CD4-positive, alpha-beta T cell (primary cell): ENCODE measurements around the gene LRRC30. TPM values are rescaled to one million over a fixed set of nuclear protein-coding genes. Genes with fewer than 3 reads are reported as not detected.

Source experiments
- ATAC-seq: fragments of 200-7000 bp; cut with Tn5 transposase; one replicate; pipeline ENCODE4 v1.10.0; 2022; ENCODE audit warnings: mild to moderate bottlenecking; ENCODE audit not compliant: poor library complexity
- CTCF ChIA-PET: fragments of 350-600 bp; sonication (Branson Sonifier 250); formaldehyde crosslinking; loops from one replicate; lab custom pipeline; 2021; ENCODE audit warnings: antibody characterized with exemption, inconsistent platforms; lab: Charles Lee
- POLR2A ChIA-PET: fragments of 350-600 bp; sonication (Branson Sonifier 250); formaldehyde crosslinking; loops from one replicate; lab custom pipeline; 2021; ENCODE audit warnings: antibody characterized with exemption, inconsistent platforms; lab: Charles Lee
- DNase-seq, 14 experiments: peaks; one replicate each; pipeline ENCODE4 v3.0.0-alpha.2; 2013 to 2020; ENCODE audit warnings: mixed read lengths in 2 of 14
- H3K27ac ChIP-seq, 2 donors: one replicate each; pipeline versions ENCODE4 v1.5.1 to v1.7.0; 2013; ENCODE audit warnings: low read length in 2 of 2, low read depth in 1 of 2, mild to moderate bottlenecking in 1 of 2
- H3K27me3 ChIP-seq, 2 experiments: 1 replicate in 1 of 2; 2 replicates in 1 of 2; pipeline versions ENCODE4 v1.6.1 to v1.7.0; 2013; ENCODE audit warnings: low read length in 2 of 2, control low read depth in 1 of 2, mild to moderate bottlenecking in 1 of 2, moderate library complexity in 1 of 2; ENCODE audit not compliant: insufficient read depth in 2 of 2, control insufficient read depth in 1 of 2
- H3K36me3 ChIP-seq: one replicate; pipeline ENCODE4 v1.6.1; 2013; ENCODE audit warnings: low read length, control low read depth; ENCODE audit not compliant: insufficient read depth
- H3K4me1 ChIP-seq: one replicate; pipeline ENCODE4 v1.6.1; 2013; ENCODE audit warnings: low read length, control low read depth; ENCODE audit not compliant: insufficient read depth
- H3K4me3 ChIP-seq: one replicate; pipeline ENCODE4 v1.5.1; 2013; ENCODE audit warnings: mild to moderate bottlenecking, low read length, moderate library complexity
- H3K9me3 ChIP-seq, 2 experiments: 1 replicate in 1 of 2; 2 replicates in 1 of 2; pipeline versions ENCODE4 v1.6.1 to v1.7.0; 2013; ENCODE audit warnings: low read length in 2 of 2, mild to moderate bottlenecking in 2 of 2, control low read depth in 1 of 2, moderate library complexity in 1 of 2; ENCODE audit not compliant: control insufficient read depth in 1 of 2, insufficient read depth in 1 of 2
- H3K27ac Mint-ChIP-seq: one replicate; pipeline ENCODE4 v1.8.0; 2020; ENCODE audit warnings: mixed read lengths
- H3K27me3 Mint-ChIP-seq: one replicate; pipeline ENCODE4 v1.8.0; 2021; ENCODE audit warnings: mixed read lengths
- H3K36me3 Mint-ChIP-seq: one replicate; pipeline ENCODE4 v1.8.0; 2021; ENCODE audit warnings: low read depth, mixed read lengths
- H3K4me1 Mint-ChIP-seq: one replicate; pipeline ENCODE4 v1.8.0; 2021; ENCODE audit warnings: low read depth, mixed read lengths
- H3K4me3 Mint-ChIP-seq: one replicate; pipeline ENCODE4 v1.8.0; 2020; ENCODE audit warnings: mild to moderate bottlenecking, mixed read lengths
- H3K9me3 Mint-ChIP-seq: one replicate; pipeline ENCODE4 v1.8.0; 2020; ENCODE audit warnings: mixed read lengths
- intact Hi-C, 2 experiments: fragments of 100-400 bp; cut with DNase I in 1 of 2; cut with micrococcal nuclease in 1 of 2; formaldehyde crosslinking; loops; one replicate each; pipeline versions ENCODE4 v1.15.1 to v1.9.0; 2023 to 2025; cut with DNase I, micrococcal nuclease
- total RNA-seq, 174 experiments: library from RNA in 2 of 174; stranded (reverse) in 2 of 174; gene quantifications; one replicate each; pipeline ENCODE4 v1.2.3 and lab custom pipeline; 2021 to 2026
- TF ChIP-seq, protein P1 (sequence below): fragments of 200-600 bp; IDR thresholded peaks from one replicate; pipeline ENCODE4 v1.8.0; 2022; ENCODE audit warnings: antibody characterized with exemption, mild to moderate bottlenecking

Gene LRRC30
- total RNA-seq, 2 experiments from 2014 or later, result not detected

GRCh38 chr18:7256618-7257425 lies 25.9 kb downstream of the LRRC30 start:
- no peak for ATAC-seq
- ChIA-PET CTCF (no interaction called here), POLR2A (no interaction called here)

GRCh38 chr18:7257426-7257740 lies 26.5 kb downstream of the LRRC30 start:
- POLR2A ChIA-PET, result no interaction called here
- H3K4me1 ChIP-seq, result no peaks in the 10 kb centered on the region
- DNase-seq (no peak), ATAC-seq (no peak)
- Mint-ChIP-seq H3K27me3 (no peaks in the 10 kb centered on the region), H3K9me3 (no peaks in the 10 kb centered on the region), H3K4me1 (no peaks in the 10 kb centered on the region), H3K36me3 (no peaks in the 10 kb centered on the region), H3K27ac (no peak overlapping the region), H3K4me3 (no peak overlapping the region)
- no peaks in the 10 kb centered on the region for H3K27me3 ChIP-seq
- intact Hi-C loops, result no loop called here
- no peak overlapping the region for H3K27ac ChIP-seq
- H3K9me3 ChIP-seq, result peaks cover 0 to 7% of the 10 kb centered on the region in 2 experiments
- TF ChIP-seq, protein P1, sequence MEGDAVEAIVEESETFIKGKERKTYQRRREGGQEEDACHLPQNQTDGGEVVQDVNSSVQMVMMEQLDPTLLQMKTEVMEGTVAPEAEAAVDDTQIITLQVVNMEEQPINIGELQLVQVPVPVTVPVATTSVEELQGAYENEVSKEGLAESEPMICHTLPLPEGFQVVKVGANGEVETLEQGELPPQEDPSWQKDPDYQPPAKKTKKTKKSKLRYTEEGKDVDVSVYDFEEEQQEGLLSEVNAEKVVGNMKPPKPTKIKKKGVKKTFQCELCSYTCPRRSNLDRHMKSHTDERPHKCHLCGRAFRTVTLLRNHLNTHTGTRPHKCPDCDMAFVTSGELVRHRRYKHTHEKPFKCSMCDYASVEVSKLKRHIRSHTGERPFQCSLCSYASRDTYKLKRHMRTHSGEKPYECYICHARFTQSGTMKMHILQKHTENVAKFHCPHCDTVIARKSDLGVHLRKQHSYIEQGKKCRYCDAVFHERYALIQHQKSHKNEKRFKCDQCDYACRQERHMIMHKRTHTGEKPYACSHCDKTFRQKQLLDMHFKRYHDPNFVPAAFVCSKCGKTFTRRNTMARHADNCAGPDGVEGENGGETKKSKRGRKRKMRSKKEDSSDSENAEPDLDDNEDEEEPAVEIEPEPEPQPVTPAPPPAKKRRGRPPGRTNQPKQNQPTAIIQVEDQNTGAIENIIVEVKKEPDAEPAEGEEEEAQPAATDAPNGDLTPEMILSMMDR, result no peak
- H3K36me3 ChIP-seq, result no peaks in the 10 kb centered on the region
- CTCF ChIA-PET, result no interaction called here
- no peak overlapping the region for H3K4me3 ChIP-seq

More at GRCh38 chr18:7256618-7257425, 25.9 kb downstream of the LRRC30 start:
- H3K27ac ChIP-seq, result no peak overlapping the region
- intact Hi-C loops, result no loop called here
- H3K9me3 ChIP-seq, result peaks cover 0 to 7% of the 10 kb centered on the region in 2 experiments
- no peaks in the 10 kb centered on the region for H3K4me1 ChIP-seq
- H3K27me3 ChIP-seq, result no peaks in the 10 kb centered on the region
- H3K4me1 Mint-ChIP-seq, result no peaks in the 10 kb centered on the region
- no peak for DNase-seq
- H3K27me3 Mint-ChIP-seq, result no peaks in the 10 kb centered on the region
- H3K4me3 ChIP-seq, result no peak overlapping the region
- TF ChIP-seq, protein P1, result no peak
- H3K4me3 Mint-ChIP-seq, result no peak overlapping the region
- H3K36me3 Mint-ChIP-seq, result no peaks in the 10 kb centered on the region
- no peaks in the 10 kb centered on the region for H3K36me3 ChIP-seq
- H3K27ac Mint-ChIP-seq, result no peak overlapping the region
- no peaks in the 10 kb centered on the region for H3K9me3 Mint-ChIP-seq

- no peak for ATAC-seq
- POLR2A ChIA-PET, result interaction anchor here (0.6 kb wide), 1 partner anchor 1872 kb away, joined by 3 read pairs; no protein-coding TSS in a partner anchor
- Histone ChIP-seq H3K4me1 (no peaks in the 10 kb centered on the region), H3K9me3 (peaks cover 0 to 7% of the 10 kb centered on the region in 2 experiments), H3K4me3 (no peak overlapping the region), H3K27me3 (no peaks in the 10 kb centered on the region), H3K27ac (no peak overlapping the region), H3K36me3 (no peaks in the 10 kb centered on the region)
- H3K27ac Mint-ChIP-seq, result no peak overlapping the region
- no peak for DNase-seq
- no peaks in the 10 kb centered on the region for H3K36me3 Mint-ChIP-seq
- no peaks in the 10 kb centered on the region for H3K4me1 Mint-ChIP-seq
- CTCF ChIA-PET, result no interaction called here
- H3K9me3 Mint-ChIP-seq, result peaks cover 2% of the 10 kb centered on the region
- H3K27me3 Mint-ChIP-seq, result no peaks in the 10 kb centered on the region
- intact Hi-C loops, result no loop called here
- no peak overlapping the region for H3K4me3 Mint-ChIP-seq
- TF ChIP-seq, protein P1, result no peak
These were observed 28.6 kb downstream of the LRRC30 start for GRCh38 chr18:7259475-7259874.
